Activated effector memory CD4-positive, alpha-beta T cell treated with anti-CD3 and anti-CD28 coated beads, Interleukin-2, amount 50 U/mL, for 16 hours (primary cell): Measurements from ENCODE around the gene NBAS.
"Not testable (repeated sequence)": the region's sequence is repeated elsewhere in the genome, so short reads cannot be mapped to it uniquely, and the experiment has no call there.

Source experiments
- DNase-seq: peaks from one replicate; pipeline ENCODE4 v3.0.0-alpha.2; 2020

Gene NBAS

DNA sequence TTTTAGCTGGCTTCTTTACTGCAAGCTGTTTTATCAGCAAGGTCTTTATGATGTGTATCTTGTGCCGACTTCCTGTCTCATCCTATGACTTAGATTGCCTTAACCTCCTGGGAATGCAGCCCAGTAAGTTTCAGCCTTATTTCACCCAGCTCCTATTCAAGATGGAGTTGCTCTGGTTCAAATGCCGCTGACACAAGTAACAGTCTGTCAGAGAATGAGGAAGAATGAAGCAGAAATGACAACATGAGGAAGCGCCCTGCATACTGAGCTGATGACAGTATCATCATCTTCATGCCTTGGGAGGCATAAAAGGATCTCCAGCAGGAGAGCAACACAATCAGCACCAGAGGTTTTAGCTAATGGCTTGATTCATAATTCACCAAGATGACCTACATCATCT lies 309.4 kb downstream of the NBAS start:
- no peak for DNase-seq

DNA sequence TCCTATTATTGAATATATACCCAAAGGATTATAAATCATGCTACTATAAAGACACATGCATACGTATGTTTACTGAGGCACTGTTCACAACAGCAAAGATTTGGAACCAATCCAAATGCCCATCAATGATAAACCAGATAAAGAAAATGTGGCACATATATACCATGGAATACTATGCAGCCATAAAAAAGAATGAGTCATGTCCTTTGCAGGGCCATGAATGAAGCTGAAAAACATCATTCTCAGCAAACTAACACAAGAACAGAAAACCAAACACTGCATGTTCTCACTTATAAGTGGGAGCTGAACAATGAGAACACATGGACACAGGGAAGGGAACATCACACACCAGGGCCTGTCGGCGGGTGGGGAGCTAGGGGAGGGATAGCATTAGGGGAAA lies 310.2 kb downstream of the NBAS start:
- not testable (repeated sequence) for DNase-seq

DNA sequence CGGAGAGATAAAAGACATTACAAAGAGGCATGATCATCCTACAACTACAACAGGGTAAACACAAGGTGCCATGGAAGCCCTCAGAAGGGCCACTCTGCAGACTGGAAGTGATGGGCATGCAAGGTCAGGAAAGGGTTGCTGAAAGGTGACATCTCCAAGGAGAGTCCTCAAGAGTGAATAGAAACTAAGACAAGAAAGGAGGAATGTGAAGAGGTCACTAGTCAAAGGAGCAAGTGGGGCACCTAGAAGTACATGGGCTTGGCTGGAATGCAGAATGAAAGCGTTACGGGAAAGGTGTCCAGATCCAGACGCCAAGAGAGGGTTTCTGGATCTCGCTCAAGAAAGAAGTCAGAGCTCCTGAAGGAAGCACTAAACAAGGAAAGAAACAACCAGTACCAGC lies 314.3 kb downstream of the NBAS start:
- DNase-seq = no peak

DNA sequence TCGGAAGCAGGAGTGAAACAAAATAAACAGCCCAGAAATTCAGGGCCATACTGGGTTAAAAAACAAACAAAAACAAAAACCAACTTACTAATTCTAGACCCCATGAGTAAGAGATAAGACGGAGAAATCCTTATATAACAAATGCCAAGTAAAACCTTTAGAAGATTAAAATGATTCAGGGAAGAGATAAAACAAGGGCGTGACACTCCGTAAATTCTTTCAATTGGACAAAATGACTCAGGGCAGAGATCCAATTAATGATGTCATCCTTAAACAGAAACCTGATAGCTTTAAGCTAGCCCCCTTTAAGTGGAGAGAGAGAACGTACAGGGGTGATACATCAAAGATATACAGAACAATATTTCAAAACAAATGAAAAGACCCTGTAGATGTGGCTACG lies 317.4 kb downstream of the NBAS start:
- DNase-seq = no peak

DNA sequence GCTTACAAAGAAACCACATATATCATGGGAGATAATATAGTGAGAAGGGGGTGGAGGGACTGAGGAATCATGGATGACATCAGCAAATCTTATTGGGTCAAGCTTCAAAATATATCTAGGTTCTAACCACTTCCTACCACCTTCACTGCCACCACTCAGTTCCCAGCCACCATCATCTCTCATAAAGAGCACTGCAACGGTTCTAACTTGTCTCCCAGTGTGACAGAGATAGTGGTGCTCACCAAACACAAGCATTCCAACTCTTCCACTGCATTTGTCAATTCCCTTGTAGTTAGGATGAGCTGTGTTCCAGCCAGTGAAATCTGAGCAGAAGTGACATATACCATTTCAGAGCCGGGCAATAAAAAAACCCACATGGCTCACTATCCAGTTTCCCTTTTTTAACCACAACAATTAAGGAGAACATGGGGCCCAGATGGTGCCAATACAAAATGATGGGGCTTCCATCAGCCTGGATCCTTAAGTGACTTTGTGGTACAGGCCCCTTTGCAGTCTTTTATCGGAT lies 318.1 kb downstream of the NBAS start:
- no peak for DNase-seq

DNA sequence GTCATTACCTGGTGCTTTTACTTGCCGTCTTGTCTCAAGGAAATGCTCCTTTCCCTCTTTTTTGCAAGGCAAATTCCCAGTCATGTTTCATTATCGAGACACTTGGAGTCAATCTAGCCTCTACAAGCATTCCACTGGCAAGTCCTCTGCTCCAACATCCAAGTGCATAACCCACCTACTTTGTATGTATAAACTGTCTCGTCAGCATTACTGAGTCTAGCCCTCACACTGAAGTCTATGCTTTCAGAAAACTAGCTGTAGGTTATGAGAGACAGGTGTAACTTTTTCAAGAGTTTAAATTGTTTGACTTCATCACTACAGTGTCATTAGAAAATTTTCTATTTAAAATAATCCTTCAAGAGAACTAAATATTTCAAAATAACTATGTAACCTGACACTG lies 319.2 kb downstream of the NBAS start:
- no peak for DNase-seq

DNA sequence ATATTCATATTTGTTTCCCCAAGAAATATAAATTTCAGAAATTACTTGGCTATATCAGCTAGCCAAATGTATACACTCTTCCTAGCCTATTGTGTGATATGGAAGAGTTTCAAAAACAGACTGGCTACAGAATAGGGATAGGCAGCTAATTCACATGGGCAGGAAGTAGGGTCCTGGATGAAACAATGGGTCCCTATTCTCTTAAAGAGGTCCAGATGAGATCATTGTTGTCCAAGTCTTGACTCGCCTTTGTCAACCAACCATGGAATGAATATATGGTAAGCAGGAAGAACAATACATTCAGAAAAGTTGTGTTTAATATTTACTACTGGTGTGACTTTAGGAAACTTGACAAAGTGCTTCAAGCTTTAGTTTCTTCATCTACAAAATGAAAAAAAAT lies 319.9 kb downstream of the NBAS start:
- DNase-seq = no peak

DNA sequence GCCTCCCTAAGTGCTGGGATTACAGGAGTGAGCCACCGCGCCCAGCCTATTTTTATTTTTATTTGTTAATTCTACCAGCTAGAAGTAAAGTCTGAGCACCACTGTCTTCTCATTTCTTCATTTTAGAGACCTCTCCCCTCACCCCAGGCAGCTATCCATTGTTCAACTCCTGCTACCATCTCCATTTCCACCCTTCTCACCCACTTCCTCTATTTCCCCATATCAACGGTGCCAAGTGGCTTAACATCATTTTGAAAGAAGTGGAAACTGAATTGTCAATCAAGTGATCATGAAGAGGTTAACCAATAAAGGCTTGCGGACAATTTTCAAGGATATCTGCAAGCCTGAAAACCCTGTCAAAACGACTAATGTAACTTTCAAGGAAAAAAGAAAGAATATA lies 323.1 kb downstream of the NBAS start:
- DNase-seq = no peak

DNA sequence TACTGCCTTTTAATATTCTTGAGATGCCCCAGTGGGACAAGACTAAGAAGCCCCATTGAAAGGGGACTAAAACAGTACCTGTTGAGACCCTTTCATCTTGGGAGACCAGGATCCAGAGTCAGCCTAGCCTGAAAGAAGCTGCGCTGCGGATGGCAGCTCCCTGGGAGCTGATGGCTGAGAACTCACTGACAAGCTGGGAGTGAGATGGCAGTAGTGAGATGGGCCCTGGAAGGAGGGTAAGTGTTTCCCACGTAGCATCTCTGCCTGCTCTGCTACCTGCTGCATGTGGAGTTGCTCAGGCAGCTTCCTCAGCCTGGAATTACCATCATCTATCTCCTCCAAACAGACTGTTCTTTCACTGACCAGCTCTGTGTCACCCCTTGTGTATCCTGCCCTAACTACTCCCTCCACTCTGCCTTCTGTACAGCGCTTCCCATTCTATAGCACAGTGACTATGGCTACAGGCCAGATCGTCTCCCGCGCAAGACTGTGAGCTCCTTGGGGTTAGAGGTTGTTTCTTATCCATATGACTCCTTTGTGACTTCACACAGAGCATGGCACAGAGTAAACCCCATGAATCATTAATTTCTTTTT lies 330.4 kb downstream of the NBAS start:
- DNase-seq = no peak

DNA sequence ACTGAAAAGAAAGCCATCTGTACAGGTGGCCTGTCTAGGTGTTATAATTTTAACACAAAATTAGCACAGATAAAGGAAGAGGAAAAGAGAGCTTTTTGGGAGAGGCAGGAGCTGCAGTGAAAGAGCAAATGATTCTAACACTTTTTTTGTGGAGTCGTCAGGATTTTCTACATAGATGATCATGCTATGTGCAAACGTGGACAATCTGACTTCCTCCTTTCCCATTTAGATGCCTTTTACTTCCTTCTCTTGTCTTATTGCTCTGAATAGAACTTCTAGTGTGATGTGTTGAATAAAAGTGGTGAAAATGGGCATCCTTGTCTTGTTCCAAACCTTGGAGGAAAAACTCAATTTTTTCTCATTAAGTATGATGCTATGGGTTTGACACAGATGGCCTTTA lies 334.5 kb downstream of the NBAS start:
- DNase-seq = no peak

DNA sequence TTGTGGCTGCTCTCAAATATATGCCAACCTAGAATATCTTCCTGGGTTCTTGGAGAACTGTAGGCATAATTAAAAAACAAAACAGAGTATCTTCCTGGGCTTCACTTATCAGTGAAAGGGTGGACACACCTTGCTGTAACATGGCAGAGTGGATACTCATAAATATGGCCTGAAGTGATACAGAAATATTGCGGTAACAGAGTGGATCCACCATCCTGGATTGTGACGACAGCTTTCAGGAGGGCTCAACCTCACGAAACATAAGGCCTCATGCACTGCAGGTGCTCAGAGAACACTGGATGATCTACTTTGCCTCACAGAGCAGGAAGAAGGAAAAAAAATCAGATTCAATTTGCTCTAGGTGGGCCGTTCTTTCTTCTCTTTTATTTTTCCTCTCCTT lies 336.0 kb downstream of the NBAS start:
- no peak for DNase-seq

DNA sequence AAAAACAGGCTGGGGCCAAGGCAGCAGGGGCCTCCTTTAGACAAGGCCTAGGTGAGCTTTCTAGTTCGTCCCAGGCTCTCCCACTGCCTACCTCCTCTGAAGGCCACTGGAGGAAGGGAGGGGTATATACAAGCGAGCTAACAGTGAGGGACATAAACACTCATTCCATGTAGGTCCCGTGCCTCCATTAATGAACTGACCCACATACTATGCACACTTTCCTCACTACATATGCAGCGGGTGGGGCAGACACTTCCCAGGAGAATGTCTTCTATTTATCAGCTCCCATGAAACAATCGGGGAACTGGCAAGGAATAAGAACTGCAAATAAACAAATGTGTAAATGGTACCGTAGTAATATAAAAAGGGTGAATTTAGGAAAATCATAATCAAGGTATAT lies 336.5 kb downstream of the NBAS start:
- DNase-seq = no peak

DNA sequence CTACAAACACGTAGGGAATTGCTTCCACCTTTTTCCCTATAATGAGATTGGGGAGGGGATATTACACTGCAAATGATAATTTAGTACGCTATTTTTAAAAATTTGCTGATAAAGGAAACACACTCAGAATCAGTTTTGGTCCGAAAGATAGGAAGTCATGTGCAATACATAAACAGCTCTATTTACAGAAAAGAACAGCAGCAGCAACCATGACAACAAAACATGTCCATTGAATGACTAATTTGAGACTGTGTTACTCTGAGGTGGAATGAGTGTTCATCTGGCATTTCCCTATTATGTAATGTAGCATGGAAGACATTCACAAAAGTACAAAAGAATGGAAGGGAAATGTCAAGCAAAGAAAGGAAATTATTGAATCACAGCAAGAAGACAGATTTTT lies 337.2 kb downstream of the NBAS start:
- no peak for DNase-seq

DNA sequence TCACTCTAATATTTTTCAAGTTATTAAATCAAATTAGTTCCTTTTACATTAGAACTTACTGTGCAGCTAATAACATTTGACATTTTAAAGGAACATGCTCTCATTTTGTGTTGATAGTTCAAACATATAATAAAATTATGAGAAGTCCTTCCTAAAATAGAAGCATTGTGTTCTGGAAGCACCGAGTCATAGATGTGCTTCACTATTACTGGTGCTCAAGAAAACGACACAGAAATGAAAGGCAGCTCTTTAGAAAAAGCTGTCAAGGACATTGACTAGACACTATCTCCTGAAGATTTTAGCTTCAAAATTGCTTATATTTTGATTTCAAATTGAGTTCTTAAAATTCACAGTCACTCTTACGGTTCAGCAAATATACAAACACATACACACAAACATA lies 338.3 kb downstream of the NBAS start:
- DNase-seq = no peak

DNA sequence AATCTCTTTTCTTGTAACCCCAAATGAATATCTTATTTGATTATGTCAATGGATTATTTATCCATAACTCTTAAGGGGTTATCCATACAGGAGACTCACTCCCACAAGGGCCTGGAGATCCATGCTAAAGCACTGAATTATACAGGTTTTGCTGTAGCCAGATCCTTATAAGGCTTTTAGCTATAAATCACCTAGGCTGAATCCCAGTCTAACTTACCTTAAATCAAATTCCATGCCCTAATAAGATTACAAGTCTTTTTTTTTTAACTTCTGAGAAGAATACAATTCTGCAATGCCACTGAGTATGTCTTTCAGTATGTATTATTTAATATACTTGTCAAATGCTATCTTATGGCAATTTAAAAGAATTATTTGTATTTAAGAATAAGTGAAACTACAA lies 340.5 kb downstream of the NBAS start:
- DNase-seq = no peak

DNA sequence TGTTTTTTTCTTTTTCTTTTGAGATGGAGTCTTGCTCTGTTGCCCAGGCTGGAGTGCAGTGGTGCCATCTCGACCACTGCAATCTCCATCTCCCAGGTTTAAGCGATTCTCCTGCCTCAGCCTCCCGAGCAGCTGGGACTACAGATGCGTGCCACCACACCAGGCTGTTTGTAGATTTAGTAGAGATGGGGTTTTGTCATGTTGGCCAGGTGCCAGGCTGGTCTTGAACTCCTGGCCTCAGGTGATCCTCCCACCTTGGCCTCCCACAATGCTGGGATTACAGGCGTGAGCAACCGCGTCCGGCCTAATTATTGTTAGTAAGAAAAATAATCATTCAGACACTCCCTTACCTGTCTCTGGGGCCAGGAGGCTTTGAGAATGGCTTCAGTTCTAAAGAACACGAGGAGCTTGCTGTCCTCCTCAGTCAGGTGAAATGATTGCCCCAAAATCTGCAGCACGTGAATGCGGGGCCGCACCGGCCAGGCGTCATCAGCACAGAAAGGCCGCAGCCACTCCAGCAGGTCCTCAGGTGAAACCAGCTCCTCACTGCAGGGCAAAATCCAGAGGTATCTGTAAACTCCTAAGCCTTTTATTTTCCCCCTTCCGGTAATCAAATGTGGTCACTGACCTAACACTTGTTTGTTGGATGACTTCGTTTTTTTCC lies 342.6 kb downstream of the NBAS start:
- no peak for DNase-seq

DNA sequence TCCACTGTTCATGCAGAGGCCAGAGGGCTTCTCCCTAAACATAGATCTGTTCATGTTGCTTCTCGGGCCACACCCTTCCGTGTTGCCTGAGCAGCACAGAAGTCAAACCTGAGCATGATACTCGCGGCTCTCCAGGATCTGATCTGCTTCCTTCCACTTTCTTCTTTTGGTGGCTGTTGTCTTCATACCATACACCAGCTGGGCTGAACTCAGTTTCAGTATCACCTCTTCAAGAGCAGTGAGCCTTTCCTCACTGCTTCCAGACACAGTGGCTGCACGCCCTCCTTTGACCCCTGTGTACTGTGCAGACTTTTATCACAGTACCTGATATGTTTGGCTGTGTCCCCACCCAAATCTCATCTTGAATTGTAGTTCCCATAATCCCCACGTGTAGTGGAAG lies 348.9 kb downstream of the NBAS start:
- DNase-seq = no peak

DNA sequence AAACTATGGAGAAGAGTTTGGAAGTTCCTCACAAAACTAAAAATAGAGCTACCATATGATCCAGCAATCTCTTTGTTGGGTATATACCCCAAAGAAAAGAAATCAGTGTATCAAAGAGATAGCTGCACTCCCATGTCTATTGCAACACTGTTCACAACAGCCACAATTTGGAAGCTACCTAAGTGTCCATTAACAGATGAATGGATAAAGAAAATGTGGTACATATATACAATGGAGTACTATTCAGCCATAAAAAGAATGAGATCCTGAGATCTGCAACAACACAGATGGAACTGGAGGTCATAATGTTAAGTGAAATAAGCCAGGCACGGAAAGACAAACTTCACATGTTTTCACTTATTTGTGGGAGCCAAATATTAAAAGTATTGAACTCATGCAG lies 350.6 kb downstream of the NBAS start:
- not testable (repeated sequence) for DNase-seq

DNA sequence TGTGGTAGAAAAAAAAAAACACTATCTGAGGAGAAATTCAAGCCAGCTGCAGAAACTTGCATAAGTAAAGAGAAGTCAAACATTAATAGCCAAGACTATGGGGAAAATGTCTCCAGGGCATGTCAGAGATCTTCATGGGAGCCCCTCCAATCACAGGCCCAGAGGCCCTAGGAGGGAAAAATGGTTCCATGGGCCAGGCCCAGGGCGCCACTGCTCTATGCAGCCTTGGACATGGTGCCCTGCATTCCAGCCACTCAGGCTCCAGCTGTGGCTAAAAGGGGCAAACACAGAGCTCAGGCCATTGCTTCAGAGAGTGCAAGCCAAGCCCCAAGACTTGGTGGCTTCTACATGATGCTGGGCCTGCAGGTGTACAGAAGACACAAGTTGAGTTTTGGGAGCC lies 354.7 kb downstream of the NBAS start:
- DNase-seq = no peak

DNA sequence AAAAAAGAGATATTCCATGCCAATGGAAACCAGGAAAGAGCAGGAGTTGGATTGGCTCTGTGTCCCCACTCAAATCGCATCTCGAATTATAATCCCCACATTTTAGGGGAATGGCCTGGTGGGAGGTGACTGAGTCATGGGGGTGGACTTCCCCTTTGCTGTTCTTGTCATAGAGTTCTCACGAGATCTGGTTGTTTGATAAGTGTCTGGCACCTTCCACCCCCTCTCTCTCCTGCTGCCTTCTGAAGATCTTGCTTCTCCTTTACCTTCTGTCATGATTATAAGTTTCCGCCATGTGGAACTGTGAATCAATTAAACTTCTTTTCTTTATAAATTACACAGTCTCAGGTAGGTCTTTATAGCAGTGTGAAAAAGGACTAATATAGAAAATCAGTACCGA lies 355.6 kb downstream of the NBAS start:
- peak; percentile 69 for DNase-seq

DNA sequence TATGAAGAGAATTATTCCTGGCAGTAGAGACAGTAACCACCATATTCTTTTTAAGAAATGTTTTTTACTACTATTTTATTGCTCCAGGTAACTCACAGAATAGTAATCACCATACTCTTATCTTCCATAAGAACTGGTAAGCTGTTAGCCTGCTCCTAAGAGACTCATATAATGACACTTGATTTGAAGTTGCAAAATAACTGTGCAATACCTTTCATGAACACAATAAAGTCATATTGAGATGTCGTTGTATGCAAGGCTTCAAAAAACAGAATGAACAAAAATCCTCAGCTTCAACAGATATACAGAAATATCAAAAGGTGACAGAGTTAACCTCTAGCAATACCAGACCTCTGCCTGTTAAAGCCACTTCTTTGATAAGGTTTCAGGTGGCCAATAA lies 360.1 kb downstream of the NBAS start:
- no peak for DNase-seq

DNA sequence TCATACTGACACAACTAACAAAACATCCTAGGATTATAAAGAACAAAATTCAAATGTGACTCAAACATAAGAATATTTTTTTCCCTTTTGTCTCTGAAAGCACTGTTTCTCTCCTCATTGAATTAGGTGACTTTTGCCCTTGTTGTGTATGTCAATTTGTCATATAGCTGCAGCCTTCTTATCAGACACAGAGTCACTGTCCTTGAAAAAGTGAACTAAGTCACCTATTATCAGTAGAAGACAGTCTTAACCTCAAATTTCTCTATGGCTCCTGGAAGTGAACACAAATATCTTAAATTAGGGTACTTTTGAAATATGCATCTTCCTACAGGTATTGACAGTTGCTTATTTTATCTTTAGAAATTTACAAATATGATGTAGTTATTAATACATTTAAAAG lies 360.6 kb downstream of the NBAS start:
- no peak for DNase-seq

DNA sequence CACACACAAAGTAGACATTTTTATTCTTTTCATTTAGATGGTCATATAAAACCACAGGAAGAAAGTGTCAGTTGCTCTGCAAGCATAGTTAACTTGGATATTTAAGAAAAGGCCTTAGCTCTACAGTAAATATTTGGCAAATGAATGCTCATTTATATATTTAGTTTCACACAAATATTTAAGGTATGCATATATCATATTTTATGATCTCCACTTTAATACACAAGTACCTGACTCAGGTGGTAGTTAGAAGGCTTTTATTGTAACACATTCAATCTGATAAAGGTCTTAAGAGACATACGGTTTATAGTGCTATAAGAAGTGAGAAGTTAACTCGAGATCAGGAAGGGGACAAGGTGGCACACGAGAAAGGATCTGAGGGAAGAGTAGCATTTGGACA lies 363.1 kb downstream of the NBAS start:
- no peak for DNase-seq

DNA sequence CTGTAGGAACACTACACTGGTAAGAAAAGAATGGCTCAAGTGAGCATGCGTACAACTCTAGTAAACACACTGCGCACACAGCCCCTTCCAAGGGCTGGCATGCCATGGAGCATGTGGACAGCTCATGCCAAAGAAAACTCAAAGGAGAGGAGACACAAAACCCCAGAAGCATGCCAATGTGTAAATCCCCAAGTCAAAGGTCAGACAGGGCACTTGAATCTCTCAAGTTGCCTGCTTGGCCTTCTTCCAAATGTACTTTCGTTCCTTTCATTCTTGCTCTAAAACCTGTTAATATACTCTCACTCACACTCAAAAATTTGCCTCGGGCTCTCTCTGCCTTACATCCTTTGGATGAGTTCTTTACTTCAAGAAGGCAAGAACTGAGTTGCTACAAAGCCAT lies 365.3 kb downstream of the NBAS start:
- no peak for DNase-seq

DNA sequence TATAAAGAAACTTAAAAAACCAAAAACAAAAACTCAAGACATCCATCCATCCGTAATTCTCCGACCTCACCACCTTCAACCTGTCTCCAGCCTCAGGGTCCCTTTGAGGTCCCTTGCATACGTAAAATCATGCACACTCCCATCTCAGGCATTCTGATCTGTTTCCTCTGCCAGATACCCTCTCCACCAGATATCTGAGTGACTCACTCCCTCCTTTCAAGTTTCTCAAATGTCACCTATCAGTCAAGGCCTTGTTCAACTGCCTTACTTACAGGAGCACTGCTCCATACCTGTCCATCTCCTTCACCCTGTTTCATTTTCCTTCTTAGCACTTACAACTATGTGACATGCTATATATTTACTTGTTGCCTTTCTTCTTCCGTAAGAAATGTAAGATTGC lies 369.3 kb downstream of the NBAS start:
- DNase-seq = no peak
